CD14-positive monocyte (primary cell): ENCODE data around the gene ULK4. TPM values are rescaled to one million over a fixed set of nuclear protein-coding genes. Genes with fewer than 3 reads are reported as not detected.
"Not testable (repeated sequence)": the region's sequence is repeated elsewhere in the genome, so short reads cannot be mapped to it uniquely, and the experiment has no call there.

ENCODE experiments used
- DNase-seq, 3 donors: peaks; one replicate each; pipeline ENCODE4 v3.0.0-alpha.2; 2011 to 2022
- H2AFZ ChIP-seq: 2 replicates; pipeline ENCODE4 v1.6.0; 2012; ENCODE audit warnings: mild to moderate bottlenecking, low read depth, low read length, inconsistent platforms; ENCODE audit not compliant: insufficient read depth, poor library complexity, severe bottlenecking
- H3K27ac ChIP-seq, 2 donors: 1 replicate in 1 of 2; 2 replicates in 1 of 2; pipeline ENCODE4 v1.5.1; 2012 to 2013; ENCODE audit warnings: low read length in 2 of 2, control low read depth in 1 of 2, inconsistent platforms in 1 of 2, low read depth in 1 of 2, mild to moderate bottlenecking in 1 of 2
- H3K27me3 ChIP-seq, 2 donors: one replicate each; pipeline versions ENCODE4 v1.6.0 to v1.6.1; 2011 to 2013; ENCODE audit warnings: low read length in 2 of 2; ENCODE audit not compliant: control insufficient read depth in 2 of 2, insufficient read depth in 2 of 2
- H3K36me3 ChIP-seq, 2 donors: replicated peaks in 1 of 2; 1 replicate in 1 of 2; 2 replicates in 1 of 2; pipeline versions ENCODE4 v1.5.1 to v1.6.1; 2012 to 2013; ENCODE audit warnings: low read length in 2 of 2, control low read depth in 1 of 2, inconsistent platforms in 1 of 2, mild to moderate bottlenecking in 1 of 2; ENCODE audit not compliant: insufficient read depth in 2 of 2, control insufficient read depth in 1 of 2
- H3K4me1 ChIP-seq, 2 donors: 1 replicate in 1 of 2; 2 replicates in 1 of 2; pipeline versions ENCODE4 v1.5.1 to v1.6.1; 2012 to 2013; ENCODE audit warnings: low read length in 2 of 2, control low read depth in 1 of 2, inconsistent platforms in 1 of 2, mild to moderate bottlenecking in 1 of 2, moderate library complexity in 1 of 2; ENCODE audit not compliant: insufficient read depth in 2 of 2, control insufficient read depth in 1 of 2
- H3K4me2 ChIP-seq: replicated peaks from 2 replicates; pipeline ENCODE3; 2012; ENCODE audit warnings: low read length, moderate library complexity, mild to moderate bottlenecking; ENCODE audit not compliant: poor library complexity, severe bottlenecking; ENCODE audit errors: extremely low read depth
- H3K4me3 ChIP-seq, 3 experiments: fragments of 200-600 bp in 1 of 3; sonication (generic) in 1 of 3; replicated peaks in 1 of 3; 1 replicate in 2 of 3; 2 replicates in 1 of 3; pipeline ENCODE4 v1.5.1; 2011 to 2013; ENCODE audit warnings: low read length in 3 of 3, mild to moderate bottlenecking in 3 of 3, control low read depth in 2 of 3, low read depth in 2 of 3, inconsistent platforms in 1 of 3, moderate library complexity in 1 of 3
- H3K79me2 ChIP-seq: 2 replicates; pipeline ENCODE4 v1.6.0; 2012; ENCODE audit warnings: mild to moderate bottlenecking, control low read depth, inconsistent platforms, low read length, moderate library complexity; ENCODE audit not compliant: insufficient read depth
- H3K9ac ChIP-seq: 2 replicates; pipeline ENCODE4 v1.6.0; 2017; ENCODE audit warnings: low read length, mild to moderate bottlenecking; ENCODE audit not compliant: insufficient read depth, poor library complexity, severe bottlenecking
- H3K9me3 ChIP-seq, 2 donors: replicated peaks in 1 of 2; 1 replicate in 1 of 2; 2 replicates in 1 of 2; pipeline versions ENCODE4 v1.5.1 to v1.6.1; 2012 to 2013; ENCODE audit warnings: low read length in 2 of 2, control low read depth in 1 of 2; ENCODE audit not compliant: control insufficient read depth in 1 of 2, insufficient read depth in 1 of 2
- H4K20me1 ChIP-seq: 2 replicates; pipeline ENCODE4 v1.6.0; 2012; ENCODE audit warnings: mild to moderate bottlenecking, low read length, control low read depth, moderate library complexity; ENCODE audit not compliant: insufficient read depth
- H3K27ac Mint-ChIP-seq, 7 donors: one replicate each; pipeline ENCODE4 v1.8.0; 2020; ENCODE audit warnings: mild to moderate bottlenecking in 7 of 7, mixed read lengths in 7 of 7, moderate library complexity in 6 of 7, inconsistent platforms in 2 of 7
- H3K27me3 Mint-ChIP-seq, 3 donors: one replicate each; pipeline ENCODE4 v1.8.0; 2021 to 2022; ENCODE audit warnings: low read depth in 3 of 3, mild to moderate bottlenecking in 3 of 3, mixed read lengths in 3 of 3, moderate library complexity in 3 of 3, inconsistent platforms in 1 of 3
- H3K36me3 Mint-ChIP-seq, 2 donors: one replicate each; pipeline ENCODE4 v1.8.0; 2020; ENCODE audit warnings: mixed read lengths in 2 of 2, inconsistent platforms in 1 of 2, mild to moderate bottlenecking in 1 of 2
- H3K4me1 Mint-ChIP-seq: one replicate; pipeline ENCODE4 v1.8.0; 2020; ENCODE audit warnings: mild to moderate bottlenecking, mixed read lengths
- H3K4me3 Mint-ChIP-seq, 2 donors: one replicate each; pipeline ENCODE4 v1.8.0; 2020; ENCODE audit warnings: mild to moderate bottlenecking in 2 of 2, mixed read lengths in 2 of 2, moderate library complexity in 1 of 2
- H3K9me3 Mint-ChIP-seq, 7 donors: one replicate each; pipeline ENCODE4 v1.8.0; 2020 to 2022; ENCODE audit warnings: mixed read lengths in 7 of 7, mild to moderate bottlenecking in 6 of 7, moderate library complexity in 6 of 7, inconsistent platforms in 2 of 7
- CTCF ChIP-seq: fragments of 200-600 bp; IDR thresholded peaks from one replicate; pipeline ENCODE4 v1.8.0; 2022; ENCODE audit warnings: antibody characterized with exemption, mild to moderate bottlenecking
- WGBS: methylation state at CpG from one replicate; pipeline ENCODE4 v1.1.5; 2013; ENCODE audit warnings: missing lambda C conversion rate; ENCODE audit not compliant: insufficient coverage; 5-methylcytosine and 5-hydroxymethylcytosine counted together
- intact Hi-C, 2 donors: fragments of 100-400 bp; cut with micrococcal nuclease; formaldehyde crosslinking; loops; one replicate each; pipeline versions ENCODE4 v1.15.0 to v1.15.1; 2023
- polyA plus RNA-seq, 3 donors: library from polyadenylated mRNA; depleted of rRNA in 1 of 3; unstranded in 2 of 3; stranded (reverse) in 1 of 3; fragments of 300-500 nt in 2 of 3; fragments of >200 nt in 1 of 3; fragmentation: Illumina TruSeq in 2 of 3; gene quantifications; 1 replicate in 2 of 3; 2 replicates in 1 of 3; pipeline ENCODE4 v1.2.3, GENCODE V29; 2012 to 2021

Gene ULK4
- polyA plus RNA-seq, 3 donors = 6.7 to 14.0 (median 11.8) TPM

GRCh38 chr3:41711651-41712050 is 250.3 kb downstream of the ULK4 start:
- Histone ChIP-seq H3K4me2 (no peak overlapping the region), H3K9me3 (no peaks in the 10 kb centered on the region), H3K27me3 (no peaks in the 10 kb centered on the region), H3K4me3 (no peak overlapping the region), H3K4me1 (no peaks in the 10 kb centered on the region), H2AFZ (no peak overlapping the region), H3K36me3 (no peaks in the 10 kb centered on the region), H3K27ac (no peak overlapping the region), H3K9ac (no peak overlapping the region), H3K79me2 (no peaks in the 10 kb centered on the region), H4K20me1 (no peaks in the 10 kb centered on the region)
- Mint-ChIP-seq H3K36me3 (peaks cover 0 to 5% of the 10 kb centered on the region in 2 donors), H3K27ac (no peak overlapping the region), H3K9me3 (peaks cover 0 to 2% (median 0%) of the 10 kb centered on the region in 7 donors), H3K27me3 (peaks cover 0 to 3% (median 0%) of the 10 kb centered on the region in 3 donors), H3K4me1 (peaks cover 12% of the 10 kb centered on the region), H3K4me3 (no peak overlapping the region)
- no peak for DNase-seq
- TF ChIP-seq CTCF = no peak
- intact Hi-C loops = no loop called here

GRCh38 chr3:41710646-41711388 is 251.1 kb downstream of the ULK4 start:
- Mint-ChIP-seq H3K27ac (no peak overlapping the region), H3K36me3 (peaks cover 2 to 5% of the 10 kb centered on the region in 2 donors), H3K4me1 (peaks cover 12% of the 10 kb centered on the region), H3K4me3 (no peak overlapping the region), H3K9me3 (peaks cover 0 to 2% (median 0%) of the 10 kb centered on the region in 7 donors), H3K27me3 (peaks cover 0 to 3% (median 0%) of the 10 kb centered on the region in 3 donors)
- H3K4me1 ChIP-seq = no peaks in the 10 kb centered on the region
- H3K4me2 ChIP-seq = no peak overlapping the region
- no peak overlapping the region for H3K27ac ChIP-seq
- no peak overlapping the region for H3K4me3 ChIP-seq
- no peaks in the 10 kb centered on the region for H3K27me3 ChIP-seq
- no peak overlapping the region for H2AFZ ChIP-seq
- H3K9me3 ChIP-seq = no peaks in the 10 kb centered on the region
- WGBS = 96% methylated on average over 6 of the region's 8 CpGs
- intact Hi-C loops = no loop called here
- no peak for DNase-seq
- no peaks in the 10 kb centered on the region for H3K36me3 ChIP-seq
- TF ChIP-seq CTCF = no peak
- no peaks in the 10 kb centered on the region for H4K20me1 ChIP-seq
- H3K9ac ChIP-seq = no peak overlapping the region
- H3K79me2 ChIP-seq = no peaks in the 10 kb centered on the region

GRCh38 chr3:41709213-41709612 is 252.7 kb downstream of the ULK4 start:
- H3K4me3 Mint-ChIP-seq = not testable (repeated sequence)
- WGBS = 93% methylated on average over 4 of the region's 8 CpGs

More at GRCh38 chr3:41709213-41709612, 252.7 kb downstream of the ULK4 start:
- H3K27me3 ChIP-seq, intact Hi-C loops, H3K4me1 Mint-ChIP-seq, H3K4me2 ChIP-seq, H3K9me3 Mint-ChIP-seq, H3K27ac ChIP-seq, H3K4me1 ChIP-seq, H3K9me3 ChIP-seq, H4K20me1 ChIP-seq, H3K9ac ChIP-seq, H3K4me3 ChIP-seq, H3K36me3 Mint-ChIP-seq, H3K79me2 ChIP-seq, H2AFZ ChIP-seq, H3K27me3 Mint-ChIP-seq, H3K36me3 ChIP-seq, H3K27ac Mint-ChIP-seq, DNase-seq: not testable (repeated sequence)
